ENCODE results near the gene ARF3.

DNA sequence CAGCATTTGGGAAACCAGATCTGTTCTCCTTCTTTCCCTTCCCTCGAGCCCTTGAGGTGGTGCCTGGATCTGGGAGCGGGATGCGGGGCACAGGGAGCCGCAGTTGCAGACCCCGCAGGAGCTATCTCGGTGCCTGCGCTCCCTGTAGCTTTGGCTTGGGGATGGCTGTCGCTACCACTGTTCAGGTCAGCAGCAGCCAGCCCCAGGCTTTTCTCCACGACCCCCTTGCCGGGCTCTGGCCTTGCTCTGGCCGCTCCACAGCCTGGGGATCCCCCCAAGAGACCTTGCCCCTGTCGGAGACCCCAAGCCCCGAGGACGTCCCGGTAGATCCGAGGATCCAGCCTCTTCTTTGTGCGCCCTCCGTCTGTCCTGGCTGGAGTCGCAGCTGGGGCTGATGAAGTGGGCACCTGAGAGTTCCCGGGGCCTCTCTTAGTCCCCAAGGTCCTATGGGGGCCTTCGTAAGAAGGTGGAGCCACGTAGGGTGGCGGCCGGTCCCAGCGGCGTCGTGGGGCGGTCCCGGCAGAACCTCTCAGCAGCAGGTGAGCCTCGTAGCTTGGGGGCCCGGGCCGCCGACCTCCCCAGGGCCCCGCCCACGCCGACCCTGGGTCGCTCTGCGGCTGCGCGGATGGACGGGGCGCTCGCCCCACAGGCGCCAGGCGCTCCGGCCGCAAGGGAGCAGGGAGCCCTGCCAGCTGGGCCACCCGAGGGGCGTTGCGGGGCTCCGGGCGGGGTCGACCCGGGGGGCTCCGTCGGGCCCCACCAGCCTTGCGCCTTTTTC, 40.6 kb upstream of the ARF3 start:
- TF ChIP-seq, protein P1, sequence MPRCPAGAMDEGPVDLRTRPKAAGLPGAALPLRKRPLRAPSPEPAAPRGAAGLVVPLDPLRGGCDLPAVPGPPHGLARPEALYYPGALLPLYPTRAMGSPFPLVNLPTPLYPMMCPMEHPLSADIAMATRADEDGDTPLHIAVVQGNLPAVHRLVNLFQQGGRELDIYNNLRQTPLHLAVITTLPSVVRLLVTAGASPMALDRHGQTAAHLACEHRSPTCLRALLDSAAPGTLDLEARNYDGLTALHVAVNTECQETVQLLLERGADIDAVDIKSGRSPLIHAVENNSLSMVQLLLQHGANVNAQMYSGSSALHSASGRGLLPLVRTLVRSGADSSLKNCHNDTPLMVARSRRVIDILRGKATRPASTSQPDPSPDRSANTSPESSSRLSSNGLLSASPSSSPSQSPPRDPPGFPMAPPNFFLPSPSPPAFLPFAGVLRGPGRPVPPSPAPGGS (IDR thresholded peaks at IDR 0.05) = no peak
- TF ChIP-seq CEBPB (IDR thresholded peaks at IDR 0.05) = no peak
